ENCODE measurements around the gene CARD9.

DNA sequence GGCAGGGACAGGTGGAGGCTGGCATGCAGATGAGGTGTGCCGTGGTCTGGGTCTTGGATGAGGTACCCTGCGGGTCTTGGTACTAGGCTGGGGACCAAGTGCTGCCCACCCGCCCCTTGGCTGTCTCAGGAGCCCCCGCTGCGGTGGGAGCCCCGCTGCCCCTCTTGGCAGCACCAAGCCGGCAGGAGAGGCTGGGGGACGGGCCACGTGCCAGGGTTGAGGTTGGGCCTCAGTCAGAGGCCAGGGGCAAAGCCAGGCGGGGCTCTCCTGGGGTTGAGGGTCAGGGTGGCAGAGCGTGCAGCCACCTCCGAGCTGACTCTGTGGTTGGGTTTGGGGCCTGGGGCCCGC, 2.0 kb downstream of the CARD9 start:
- TF ChIP-seq, protein P1, sequence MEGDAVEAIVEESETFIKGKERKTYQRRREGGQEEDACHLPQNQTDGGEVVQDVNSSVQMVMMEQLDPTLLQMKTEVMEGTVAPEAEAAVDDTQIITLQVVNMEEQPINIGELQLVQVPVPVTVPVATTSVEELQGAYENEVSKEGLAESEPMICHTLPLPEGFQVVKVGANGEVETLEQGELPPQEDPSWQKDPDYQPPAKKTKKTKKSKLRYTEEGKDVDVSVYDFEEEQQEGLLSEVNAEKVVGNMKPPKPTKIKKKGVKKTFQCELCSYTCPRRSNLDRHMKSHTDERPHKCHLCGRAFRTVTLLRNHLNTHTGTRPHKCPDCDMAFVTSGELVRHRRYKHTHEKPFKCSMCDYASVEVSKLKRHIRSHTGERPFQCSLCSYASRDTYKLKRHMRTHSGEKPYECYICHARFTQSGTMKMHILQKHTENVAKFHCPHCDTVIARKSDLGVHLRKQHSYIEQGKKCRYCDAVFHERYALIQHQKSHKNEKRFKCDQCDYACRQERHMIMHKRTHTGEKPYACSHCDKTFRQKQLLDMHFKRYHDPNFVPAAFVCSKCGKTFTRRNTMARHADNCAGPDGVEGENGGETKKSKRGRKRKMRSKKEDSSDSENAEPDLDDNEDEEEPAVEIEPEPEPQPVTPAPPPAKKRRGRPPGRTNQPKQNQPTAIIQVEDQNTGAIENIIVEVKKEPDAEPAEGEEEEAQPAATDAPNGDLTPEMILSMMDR (tag by site-specific recombination; IDR thresholded peaks at IDR 0.05) = no peak
- TF ChIP-seq ZNF24 (tag by site-specific recombination; IDR thresholded peaks at IDR 0.05) = no peak
- TF ChIP-seq, protein P2, sequence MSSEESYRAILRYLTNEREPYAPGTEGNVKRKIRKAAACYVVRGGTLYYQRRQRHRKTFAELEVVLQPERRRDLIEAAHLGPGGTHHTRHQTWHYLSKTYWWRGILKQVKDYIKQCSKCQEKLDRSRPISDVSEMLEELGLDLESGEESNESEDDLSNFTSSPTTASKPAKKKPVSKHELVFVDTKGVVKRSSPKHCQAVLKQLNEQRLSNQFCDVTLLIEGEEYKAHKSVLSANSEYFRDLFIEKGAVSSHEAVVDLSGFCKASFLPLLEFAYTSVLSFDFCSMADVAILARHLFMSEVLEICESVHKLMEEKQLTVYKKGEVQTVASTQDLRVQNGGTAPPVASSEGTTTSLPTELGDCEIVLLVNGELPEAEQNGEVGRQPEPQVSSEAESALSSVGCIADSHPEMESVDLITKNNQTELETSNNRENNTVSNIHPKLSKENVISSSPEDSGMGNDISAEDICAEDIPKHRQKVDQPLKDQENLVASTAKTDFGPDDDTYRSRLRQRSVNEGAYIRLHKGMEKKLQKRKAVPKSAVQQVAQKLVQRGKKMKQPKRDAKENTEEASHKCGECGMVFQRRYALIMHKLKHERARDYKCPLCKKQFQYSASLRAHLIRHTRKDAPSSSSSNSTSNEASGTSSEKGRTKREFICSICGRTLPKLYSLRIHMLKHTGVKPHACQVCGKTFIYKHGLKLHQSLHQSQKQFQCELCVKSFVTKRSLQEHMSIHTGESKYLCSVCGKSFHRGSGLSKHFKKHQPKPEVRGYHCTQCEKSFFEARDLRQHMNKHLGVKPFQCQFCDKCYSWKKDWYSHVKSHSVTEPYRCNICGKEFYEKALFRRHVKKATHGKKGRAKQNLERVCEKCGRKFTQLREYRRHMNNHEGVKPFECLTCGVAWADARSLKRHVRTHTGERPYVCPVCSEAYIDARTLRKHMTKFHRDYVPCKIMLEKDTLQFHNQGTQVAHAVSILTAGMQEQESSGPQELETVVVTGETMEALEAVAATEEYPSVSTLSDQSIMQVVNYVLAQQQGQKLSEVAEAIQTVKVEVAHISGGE (tag by site-specific recombination; conservative IDR thresholded peaks at IDR 0.05; ENCODE audit: low read depth) = no peak
- TF ChIP-seq ZBTB8A (tag by site-specific recombination; IDR thresholded peaks at IDR 0.05) = no peak
- no peak for TF ChIP-seq ZBTB17 (tag by site-specific recombination; IDR thresholded peaks at IDR 0.05)
- TF ChIP-seq ZNF639 (tag by site-specific recombination; IDR thresholded peaks at IDR 0.05) = no peak

All from HEK293 (cell line).